ENCODE measurements around the gene TMC1.
"Not testable (repeated sequence)": the region's sequence is repeated elsewhere in the genome, so short reads cannot be mapped to it uniquely, and the experiment has no call there.

TMC1 gene

GRCh38 chr9:72775570-72775969 is 254.2 kb downstream of the TMC1 start:
- no peak for DNase-seq

GRCh38 chr9:72779614-72780013 is 258.2 kb downstream of the TMC1 start:
- DNase-seq = no peak

GRCh38 chr9:72786948-72787347 is 265.5 kb downstream of the TMC1 start:
- no peak for DNase-seq

- DNase-seq = no peak
These were observed 267.7 kb downstream of the TMC1 start for GRCh38 chr9:72788966-72789735.

- DNase-seq = no peak
These were observed 268.5 kb downstream of the TMC1 start for GRCh38 chr9:72789885-72790284.

GRCh38 chr9:72790989-72791388 is 269.6 kb downstream of the TMC1 start:
- DNase-seq = no peak

GRCh38 chr9:72791436-72791835 is 270.0 kb downstream of the TMC1 start:
- DNase-seq = no peak

- DNase-seq = no peak
These were observed 273.5 kb downstream of the TMC1 start for GRCh38 chr9:72794946-72795345.

- DNase-seq = no peak
These were observed 279.1 kb downstream of the TMC1 start for GRCh38 chr9:72800328-72800994.

GRCh38 chr9:72805238-72805637 is 283.8 kb downstream of the TMC1 start:
- no peak for DNase-seq

- DNase-seq = not testable (repeated sequence)
These were observed 285.0 kb downstream of the TMC1 start for GRCh38 chr9:72806313-72806809.

- no peak for DNase-seq
These were observed 286.5 kb downstream of the TMC1 start for GRCh38 chr9:72807765-72808445.

- no peak for DNase-seq
These were observed 287.0 kb downstream of the TMC1 start for GRCh38 chr9:72808446-72808768.

- no peak for DNase-seq
These were observed 288.2 kb downstream of the TMC1 start for GRCh38 chr9:72809586-72809985.

GRCh38 chr9:72812559-72813111 is 291.2 kb downstream of the TMC1 start:
- no peak for DNase-seq

GRCh38 chr9:72813544-72813943 is 292.1 kb downstream of the TMC1 start:
- DNase-seq = no peak

- DNase-seq = no peak
These were observed 292.7 kb downstream of the TMC1 start for GRCh38 chr9:72814083-72814597.

- no peak for DNase-seq
These were observed 295.3 kb downstream of the TMC1 start for GRCh38 chr9:72816666-72817065.

- DNase-seq = no peak
These were observed 296.0 kb downstream of the TMC1 start for GRCh38 chr9:72817413-72817812.

GRCh38 chr9:72818385-72818784 is 297.0 kb downstream of the TMC1 start:
- no peak for DNase-seq

GRCh38 chr9:72823971-72824370 is 302.6 kb downstream of the TMC1 start:
- DNase-seq = no peak

GRCh38 chr9:72826996-72827949 is 305.9 kb downstream of the TMC1 start:
- no peak for DNase-seq
